Astrocyte of the cerebellum (primary cell): ENCODE results near the gene CDK14.

Experiments used
- DNase-seq: peaks from one replicate; pipeline ENCODE4 v3.0.0-alpha.2; 2011; ENCODE audit warnings: low read depth
- H3K4me3 ChIP-seq: 2 replicates; pipeline ENCODE4 v1.5.1; 2011; ENCODE audit warnings: mild to moderate bottlenecking, low read depth, low read length, moderate library complexity
- CTCF ChIP-seq: IDR thresholded peaks from 2 replicates; pipeline ENCODE4 v1.5.1; 2012; ENCODE audit warnings: low read length, low read depth, moderate library complexity, mild to moderate bottlenecking; ENCODE audit errors: missing control alignments
- in situ Hi-C: cut with HindIII; loops from 2 replicates; pipeline ENCODE4 v1.10.0; 2017; ENCODE audit warnings: low sequenced_read_pairs

Gene CDK14

GRCh38 chr7:91054374-91054773 lies 458.3 kb downstream of the CDK14 start:
- no peak for TF ChIP-seq CTCF
- no peak overlapping the region for H3K4me3 ChIP-seq
- no peak for DNase-seq
- in situ Hi-C loops, result no loop called here

GRCh38 chr7:91055219-91055618 lies 459.1 kb downstream of the CDK14 start:
- no peak overlapping the region for H3K4me3 ChIP-seq
- DNase-seq, result no peak
- in situ Hi-C loops, result no loop called here
- TF ChIP-seq CTCF, result no peak

DNA sequence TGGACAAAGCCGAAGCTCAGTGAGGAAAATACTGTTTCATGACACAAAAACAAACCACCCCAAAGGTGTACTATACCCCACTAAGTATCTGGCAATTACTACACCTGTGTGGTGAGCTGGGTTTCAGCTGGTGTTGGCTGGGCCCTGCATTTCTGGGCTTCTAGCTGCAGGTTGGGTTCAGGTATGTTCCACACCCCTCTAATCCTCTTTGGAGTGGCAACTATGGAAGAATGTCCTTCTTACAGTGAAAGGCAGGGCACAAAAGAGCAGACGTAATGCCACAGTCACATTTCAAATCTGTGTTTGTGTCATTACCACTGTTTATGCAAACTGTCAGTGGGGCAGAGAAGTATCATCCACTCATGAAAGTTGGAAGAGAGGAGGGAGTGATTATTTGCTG lies 466.6 kb downstream of the CDK14 start:
- in situ Hi-C loops, result no loop called here
- no peak for TF ChIP-seq CTCF

GRCh38 chr7:91064052-91064451 lies 467.9 kb downstream of the CDK14 start:
- TF ChIP-seq CTCF, result no peak
- in situ Hi-C loops, result no loop called here
- H3K4me3 ChIP-seq, result no peak overlapping the region
- DNase-seq, result no peak

More for the DNA sequence above, 466.6 kb downstream of the CDK14 start:
- H3K4me3 ChIP-seq, result no peak overlapping the region
- DNase-seq, result no peak

DNA sequence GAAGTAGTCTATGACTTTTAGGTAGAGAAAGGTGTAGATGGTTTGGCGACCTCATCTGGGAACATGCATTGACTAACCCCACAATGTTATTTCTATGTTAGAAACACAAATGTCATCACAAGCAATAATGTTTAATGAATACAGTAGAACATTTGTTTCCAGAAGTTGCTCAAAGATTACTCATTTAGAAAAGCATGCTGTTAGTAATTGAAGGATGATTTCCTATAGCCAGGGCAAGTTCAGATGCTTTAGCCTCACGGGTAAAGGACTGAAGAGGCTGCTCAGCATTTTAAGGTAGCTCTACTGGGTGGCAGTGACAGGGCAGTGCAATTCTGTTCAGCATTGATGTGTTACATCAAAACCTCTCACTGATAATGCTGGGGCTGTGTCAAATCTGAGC lies 468.8 kb downstream of the CDK14 start:
- DNase-seq, result no peak
- in situ Hi-C loops, result no loop called here
- TF ChIP-seq CTCF, result no peak
- H3K4me3 ChIP-seq, result no peak overlapping the region

DNA sequence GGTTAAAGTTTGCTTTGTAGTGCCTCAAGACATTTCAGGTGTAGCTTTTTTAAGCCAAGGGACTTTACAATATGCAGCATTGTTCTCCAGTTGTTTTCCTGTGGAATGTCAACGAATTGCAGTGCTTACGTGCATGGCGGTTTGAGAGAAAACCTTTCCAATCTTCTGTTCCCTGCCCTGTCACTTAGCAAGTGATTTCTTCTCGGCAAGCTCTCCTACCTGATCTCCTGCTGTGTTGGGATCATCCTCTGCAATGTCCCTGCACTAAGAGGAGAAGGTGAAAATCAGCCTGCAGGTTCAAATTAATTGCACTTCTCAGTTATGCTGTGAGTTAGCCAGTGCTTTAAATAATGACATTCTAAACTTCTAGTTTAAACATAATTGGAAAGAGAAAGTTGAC lies 470.5 kb downstream of the CDK14 start:
- no peak for DNase-seq
- no peak for TF ChIP-seq CTCF
- H3K4me3 ChIP-seq, result no peak overlapping the region
- in situ Hi-C loops, result no loop called here

DNA sequence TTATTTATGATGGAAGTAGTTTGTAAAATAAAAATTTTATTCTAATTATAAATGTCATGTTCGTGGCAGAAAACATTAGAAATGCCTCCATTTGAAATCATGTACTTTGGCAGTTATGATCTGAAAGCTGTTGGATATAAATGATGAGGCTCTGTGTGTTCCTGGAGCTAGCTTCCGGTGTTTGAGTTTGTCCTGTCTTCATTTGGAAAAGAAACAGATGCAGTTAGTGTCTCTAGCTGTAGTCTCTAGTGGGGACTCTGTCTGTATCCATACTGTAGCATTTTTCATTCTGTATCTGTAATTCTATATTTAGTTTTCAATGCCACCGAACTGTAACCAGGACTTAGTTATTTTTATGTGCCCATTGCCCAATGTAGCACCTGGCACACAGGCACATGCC lies 471.1 kb downstream of the CDK14 start:
- in situ Hi-C loops, result no loop called here
- no peak for TF ChIP-seq CTCF
- no peak overlapping the region for H3K4me3 ChIP-seq
- no peak for DNase-seq
